GM21723 (cell line): ENCODE results near the gene METTL1.

ENCODE experiments used
- ATAC-seq: cut with Tn5 transposase; IDR thresholded peaks from one replicate; pipeline ENCODE4 v1.9.1; 2021; ENCODE audit warnings: mild to moderate bottlenecking, moderate library complexity; ENCODE audit not compliant: unreplicated experiment

Gene METTL1

DNA sequence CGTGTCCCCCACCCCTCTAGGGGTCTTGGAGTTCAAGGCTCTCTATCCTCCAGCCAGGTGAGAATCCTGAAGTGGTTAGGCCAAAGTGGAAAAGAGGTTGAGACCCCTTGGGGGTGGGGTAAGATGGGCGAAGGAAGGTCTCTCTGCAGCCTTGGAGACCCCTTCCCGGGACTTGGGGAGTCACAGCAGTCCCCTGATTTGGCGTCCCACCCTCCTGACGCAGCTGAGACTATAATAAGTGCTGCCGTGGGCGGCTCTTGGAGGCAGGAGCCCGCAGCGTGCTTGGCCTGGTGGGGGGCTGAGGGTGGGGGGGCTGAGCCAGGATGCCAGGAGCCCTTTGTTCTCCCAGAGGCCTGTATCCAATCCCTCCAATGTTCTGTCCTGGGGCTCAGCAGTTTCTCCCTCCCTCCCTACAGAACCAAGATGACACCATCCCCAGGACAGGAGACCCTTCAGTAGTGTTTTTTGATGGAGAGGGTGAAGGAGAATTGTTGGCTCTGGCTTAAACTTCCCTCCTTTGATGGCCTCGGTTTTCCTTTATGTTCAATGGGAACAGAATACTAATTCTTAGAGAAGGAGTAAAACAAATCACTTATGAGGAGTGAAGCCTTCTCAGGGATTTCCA is 31.9 kb downstream of the METTL1 start:
- ATAC-seq = no peak

GRCh38 chr12:57739387-57739786 is 32.5 kb downstream of the METTL1 start:
- ATAC-seq = no peak

DNA sequence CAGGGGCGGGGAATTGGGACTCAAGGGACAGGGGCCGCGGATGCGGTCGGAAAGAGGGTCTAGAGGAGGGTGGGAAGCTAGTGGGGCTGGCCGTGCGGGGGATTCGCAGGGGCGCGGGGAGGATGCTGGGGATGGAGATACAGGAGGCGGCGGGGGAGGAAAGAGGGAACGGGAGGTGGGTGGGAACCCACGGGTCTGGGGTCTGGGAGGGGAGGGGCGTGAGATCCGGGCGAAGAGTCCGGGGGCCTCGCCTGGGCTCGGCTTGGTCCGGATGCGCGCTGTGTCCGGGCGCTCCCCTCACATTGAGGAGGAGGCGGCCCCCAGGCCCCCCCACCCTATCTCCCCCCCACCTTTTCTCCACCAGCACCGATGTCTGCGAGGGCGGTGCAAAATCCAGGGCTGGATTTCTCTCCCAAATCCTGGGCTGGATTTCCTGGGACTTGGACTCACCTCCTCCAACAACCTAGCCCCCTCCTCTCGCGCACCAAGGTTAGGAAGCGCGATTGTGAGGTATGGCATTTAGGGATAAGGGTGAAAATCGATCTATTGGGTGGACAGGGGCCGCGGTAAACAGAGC is 33.2 kb downstream of the METTL1 start, which contains the start of gene AGAP2:
Gene AGAP2 (minus strand): TSS at position 82 of the 577 bp plus-strand sequence. CDS start 496 bp downstream, outside the sequence.
- no peak for ATAC-seq

GRCh38 chr12:57737467-57738460 is 34.1 kb downstream of the METTL1 start:
- no peak for ATAC-seq

DNA sequence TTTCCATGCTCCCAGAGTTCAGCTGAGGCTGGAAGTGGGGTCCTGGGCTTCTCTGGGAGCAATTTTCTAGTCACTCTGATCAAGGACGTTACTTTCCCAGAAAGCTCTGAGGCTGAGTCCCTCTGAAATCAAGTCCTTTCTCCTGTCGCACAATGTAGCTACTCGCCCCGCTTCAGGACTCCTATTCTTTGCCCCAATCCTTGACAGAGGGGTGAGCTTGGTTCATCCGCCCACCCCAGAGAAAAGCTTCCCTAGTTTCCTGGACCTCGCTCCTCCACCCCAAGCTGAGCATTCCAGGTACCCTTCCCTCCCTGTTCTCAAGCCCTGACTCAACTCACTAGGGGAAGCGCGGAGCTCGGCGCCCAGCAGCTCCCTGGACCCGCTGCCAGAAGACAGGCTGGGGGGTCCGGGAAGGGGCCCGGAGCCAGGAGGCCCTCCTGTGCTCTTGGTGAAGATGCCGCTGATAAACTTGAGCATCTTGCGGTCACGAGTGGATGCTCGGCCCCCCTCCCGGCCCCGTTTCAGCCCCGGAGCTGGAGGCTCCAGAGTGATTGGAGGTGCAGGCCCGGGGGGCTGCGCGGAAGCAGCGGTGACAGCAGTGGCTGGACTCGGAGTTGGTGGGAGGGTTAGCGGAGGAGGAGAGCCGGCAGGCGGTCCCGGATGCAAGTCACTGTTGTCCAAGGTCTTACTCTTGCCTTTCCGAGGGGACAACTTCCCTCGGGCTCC is 35.0 kb downstream of the METTL1 start:
- no peak for ATAC-seq

DNA sequence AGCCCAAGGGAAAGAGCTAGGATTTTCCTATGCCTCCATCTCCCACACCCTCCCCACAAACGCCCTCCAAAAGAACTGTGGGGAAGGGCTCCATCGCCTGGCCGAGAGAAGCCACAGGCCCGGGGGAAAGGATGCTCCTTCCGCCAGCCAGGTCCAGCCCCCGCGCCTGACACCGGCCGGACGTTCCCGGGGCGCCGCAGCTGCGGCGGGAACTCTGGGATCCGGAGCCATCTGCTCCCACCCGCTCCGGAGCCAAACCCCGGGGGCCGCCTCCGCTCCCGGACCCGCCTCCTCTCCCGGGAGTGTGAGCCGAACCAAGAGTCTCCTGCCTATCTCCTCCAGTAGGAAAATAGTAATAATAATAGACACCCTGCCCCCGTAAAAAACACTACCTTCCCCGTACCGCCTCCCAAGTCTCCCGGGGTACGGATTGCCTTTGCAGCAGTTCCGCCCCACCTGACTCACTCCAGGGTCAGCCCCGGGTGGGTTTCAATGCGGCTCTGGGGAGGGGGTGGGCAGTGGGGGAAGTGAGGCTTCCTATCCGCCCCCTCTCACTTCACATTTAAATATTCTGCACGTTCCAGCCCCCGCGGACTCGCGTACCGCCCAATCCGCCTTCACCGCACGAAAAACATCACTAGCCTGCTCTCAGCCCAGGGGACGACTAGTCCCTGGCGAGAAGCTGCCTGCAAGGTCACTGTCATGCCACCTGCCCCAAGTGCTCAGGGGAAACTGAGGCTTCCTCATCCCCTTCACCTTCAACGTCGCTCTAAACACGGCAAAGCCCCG is 35.8 kb downstream of the METTL1 start:
- no peak for ATAC-seq

DNA sequence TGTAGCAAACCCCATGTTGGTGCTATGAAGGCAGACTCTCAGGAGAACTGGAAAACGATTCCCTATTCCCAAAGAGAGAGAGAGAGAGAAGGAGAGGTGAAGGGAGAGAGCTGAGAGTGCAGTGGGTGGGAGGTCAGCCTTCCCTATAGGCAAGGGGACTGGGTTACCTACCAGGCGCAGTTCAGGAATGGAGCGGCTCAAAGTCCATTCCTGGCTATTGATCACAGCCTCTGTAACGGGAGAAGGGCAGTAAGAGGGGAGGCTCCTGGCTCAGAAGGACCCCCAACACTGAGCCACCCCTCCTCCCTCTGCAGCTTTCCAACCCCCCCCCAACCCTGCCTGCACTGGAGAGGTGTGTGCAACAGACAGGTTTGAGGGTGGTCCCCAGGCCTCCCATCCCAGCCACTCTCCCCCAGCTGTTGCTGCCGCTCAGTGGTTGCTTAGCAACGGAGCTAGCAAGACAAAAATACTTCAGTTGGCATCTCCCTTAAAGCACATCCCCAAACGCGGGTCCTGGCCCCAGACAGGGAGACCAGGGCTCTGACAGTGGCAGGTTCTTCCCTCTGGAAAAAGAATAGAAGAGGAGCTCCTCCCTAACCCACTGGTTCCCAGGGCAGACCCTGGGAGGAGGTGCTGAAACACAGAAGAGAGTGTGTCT is 36.6 kb downstream of the METTL1 start:
- ATAC-seq = no peak

GRCh38 chr12:57734591-57734990 is 37.3 kb downstream of the METTL1 start:
- no peak for ATAC-seq

- no peak for ATAC-seq
Observed at GRCh38 chr12:57733928-57734327, 38.0 kb downstream of the METTL1 start.

DNA sequence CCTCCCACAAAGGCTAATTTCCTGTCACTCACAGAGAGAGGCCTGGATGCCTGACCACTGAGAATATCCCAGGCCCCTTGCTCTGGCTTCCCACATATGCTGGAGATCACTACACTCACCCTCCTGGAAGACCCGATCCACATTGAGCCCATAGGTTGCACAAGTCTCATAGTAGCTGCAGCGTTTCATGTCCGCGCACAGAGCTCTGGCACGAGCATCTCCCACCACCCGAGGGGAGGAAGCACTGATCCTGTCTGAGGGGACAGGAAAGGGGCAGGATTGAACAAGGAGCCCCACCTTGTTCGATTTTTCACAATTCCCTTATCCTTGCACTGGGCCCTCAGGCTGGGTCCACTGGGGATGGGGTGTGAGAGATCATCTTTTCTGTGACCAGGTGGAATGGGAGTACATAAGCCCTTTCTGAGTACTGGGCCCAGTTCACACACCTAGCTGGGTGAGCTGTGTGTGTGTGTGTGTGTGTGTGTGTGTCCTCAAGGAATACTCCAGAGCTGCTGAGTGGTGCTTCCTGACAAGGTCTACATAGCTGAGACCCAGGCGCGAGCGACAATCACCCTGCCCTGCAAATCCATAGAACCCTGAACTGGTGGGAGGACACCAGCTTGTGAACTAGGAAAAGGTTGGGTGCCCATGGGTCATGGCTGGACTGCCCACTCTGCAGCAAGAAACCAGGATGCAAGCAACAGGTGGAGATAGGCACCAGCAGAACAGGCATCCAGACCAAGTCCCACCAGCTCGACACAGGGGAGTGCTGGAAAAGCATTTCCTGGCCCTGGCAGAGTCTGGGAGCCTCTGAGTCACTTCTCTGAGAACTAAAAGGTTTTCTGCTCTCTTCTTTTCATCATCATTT is 38.9 kb downstream of the METTL1 start:
- ATAC-seq = no peak

DNA sequence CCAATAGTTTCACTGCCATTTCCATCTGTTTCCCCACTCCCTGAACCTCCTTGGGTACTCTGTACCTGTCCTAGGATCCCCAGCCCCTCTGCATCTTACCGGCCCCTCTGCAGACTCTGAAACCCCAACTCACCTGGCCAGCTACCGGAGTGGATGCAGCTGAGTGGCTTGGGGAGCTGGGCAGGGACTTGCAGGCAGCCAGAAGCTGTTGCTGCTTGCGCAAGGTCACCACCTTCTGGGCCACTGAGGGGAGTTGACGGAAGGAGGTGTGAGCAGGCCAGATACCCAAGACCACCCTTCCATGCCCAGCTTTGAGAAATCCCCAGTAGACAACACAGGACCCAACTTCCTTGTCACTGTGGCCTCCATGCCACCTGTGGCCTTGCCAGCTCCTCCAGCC is 39.6 kb downstream of the METTL1 start:
- ATAC-seq = no peak

GRCh38 chr12:57731411-57732080 is 40.4 kb downstream of the METTL1 start:
- no peak for ATAC-seq

GRCh38 chr12:57730336-57731067 is 41.4 kb downstream of the METTL1 start:
- no peak for ATAC-seq

- ATAC-seq = no peak
Observed at GRCh38 chr12:57729321-57729844, 42.5 kb downstream of the METTL1 start.

GRCh38 chr12:57727758-57728395 is 44.0 kb downstream of the METTL1 start:
- ATAC-seq = no peak

DNA sequence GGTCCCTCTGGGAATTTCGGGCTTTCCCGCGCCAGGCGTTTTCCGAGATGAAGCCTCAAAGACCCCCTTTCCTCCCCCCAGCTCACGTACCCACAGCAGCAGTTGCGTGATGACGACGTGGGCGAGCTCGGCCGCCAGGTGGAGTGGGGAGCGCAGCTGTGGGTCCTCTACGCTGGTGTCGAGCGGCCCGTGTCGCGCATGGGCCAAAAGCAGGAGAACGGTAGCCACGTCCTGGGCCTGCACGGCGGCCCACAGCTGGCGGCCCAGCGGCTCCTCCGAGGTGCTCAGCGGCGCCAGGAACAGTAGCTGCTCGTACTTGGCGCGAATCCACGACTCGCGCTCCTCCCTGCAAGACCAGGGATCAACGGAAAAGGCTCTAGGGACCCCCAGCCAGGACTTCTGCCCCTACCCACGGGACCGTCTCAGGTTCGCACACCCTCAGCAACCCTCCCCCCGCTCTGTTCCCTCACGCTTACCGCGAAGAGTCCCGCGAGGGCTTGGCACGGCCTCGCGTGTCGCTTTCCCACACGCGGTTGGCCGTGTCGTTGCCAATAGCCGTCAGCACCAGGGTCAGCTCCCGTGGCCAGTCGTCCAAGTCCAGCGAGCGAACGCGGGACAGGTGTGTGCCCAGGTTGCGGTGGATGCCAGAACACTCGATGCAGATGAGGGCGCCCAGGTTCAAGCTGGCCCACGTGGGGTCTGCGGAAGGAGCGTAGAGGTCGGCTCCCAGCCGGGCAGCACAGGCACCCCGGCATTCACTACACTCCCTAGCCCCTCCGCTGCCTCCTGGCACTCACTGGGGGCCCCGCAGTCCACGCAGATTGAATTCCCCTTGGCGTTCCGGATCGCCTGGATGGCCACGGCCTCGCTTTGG is 44.8 kb downstream of the METTL1 start:
- no peak for ATAC-seq
